ENCODE results near the gene RAX2.

DNA sequence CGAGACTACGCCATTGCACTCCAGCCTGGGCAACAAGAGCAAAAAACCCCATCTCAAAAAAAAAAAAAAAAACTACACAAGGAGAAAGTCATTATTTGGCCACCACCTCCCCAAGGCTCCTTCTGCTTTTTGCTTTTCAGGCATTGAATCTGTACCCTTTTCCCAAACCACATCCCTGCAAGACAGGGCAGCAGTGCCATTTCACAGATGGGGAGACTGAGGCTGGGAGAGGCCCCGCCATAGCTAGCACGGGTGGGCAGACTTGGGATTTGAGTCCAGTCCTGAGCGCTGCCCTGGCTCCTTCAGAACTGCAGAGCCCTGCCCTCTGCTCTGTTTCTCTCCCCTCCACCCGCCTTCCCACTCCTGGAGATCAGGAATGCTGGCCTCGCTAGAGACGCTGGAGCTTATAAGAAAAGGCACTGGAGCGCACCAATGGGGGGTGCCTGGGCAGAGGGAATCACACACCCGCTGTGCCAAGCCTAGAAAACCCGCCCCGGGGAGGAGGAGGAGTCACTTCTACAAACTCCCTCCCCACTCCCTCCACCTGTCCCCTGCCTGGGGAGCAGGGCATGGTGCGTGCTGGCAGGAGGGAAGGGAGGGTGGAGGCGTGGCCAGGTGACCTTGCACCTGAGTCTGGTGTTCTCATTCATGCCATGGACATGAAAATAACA lies 46.3 kb downstream of the RAX2 start:
- TF ChIP-seq, protein P1, sequence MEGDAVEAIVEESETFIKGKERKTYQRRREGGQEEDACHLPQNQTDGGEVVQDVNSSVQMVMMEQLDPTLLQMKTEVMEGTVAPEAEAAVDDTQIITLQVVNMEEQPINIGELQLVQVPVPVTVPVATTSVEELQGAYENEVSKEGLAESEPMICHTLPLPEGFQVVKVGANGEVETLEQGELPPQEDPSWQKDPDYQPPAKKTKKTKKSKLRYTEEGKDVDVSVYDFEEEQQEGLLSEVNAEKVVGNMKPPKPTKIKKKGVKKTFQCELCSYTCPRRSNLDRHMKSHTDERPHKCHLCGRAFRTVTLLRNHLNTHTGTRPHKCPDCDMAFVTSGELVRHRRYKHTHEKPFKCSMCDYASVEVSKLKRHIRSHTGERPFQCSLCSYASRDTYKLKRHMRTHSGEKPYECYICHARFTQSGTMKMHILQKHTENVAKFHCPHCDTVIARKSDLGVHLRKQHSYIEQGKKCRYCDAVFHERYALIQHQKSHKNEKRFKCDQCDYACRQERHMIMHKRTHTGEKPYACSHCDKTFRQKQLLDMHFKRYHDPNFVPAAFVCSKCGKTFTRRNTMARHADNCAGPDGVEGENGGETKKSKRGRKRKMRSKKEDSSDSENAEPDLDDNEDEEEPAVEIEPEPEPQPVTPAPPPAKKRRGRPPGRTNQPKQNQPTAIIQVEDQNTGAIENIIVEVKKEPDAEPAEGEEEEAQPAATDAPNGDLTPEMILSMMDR (conservative IDR thresholded peaks at IDR 0.05), result no peak
- no peak for TF ChIP-seq EZH2 (IDR thresholded peaks at IDR 0.05; ENCODE audit: low read depth)
